Measurements from ENCODE around the gene MT3.

Gene MT3

GRCh38 chr16:56608043-56608875, 18.9 kb downstream of the MT3 start, which contains the start of gene MT2A:
Gene MT2A, plus strand, starts transcription at chr16:56608584. Its CDS starts 72 bp downstream, at chr16:56608656.
- H3K27ac ChIP-seq: peak within 1 kb of the TSS; percentile 100
- POLR2A ChIA-PET (ENCODE audit: low non-redundant PET): interaction anchor here (0.6 to 1.5 kb wide), 7 partner anchors 9 to 83 kb away, joined by 3 to 9 read pairs (median 3); partner anchors contain the start of genes MT1E and MT1X

GRCh38 chr16:56608876-56609462, 19.6 kb downstream of the MT3 start:
- ChIA-PET POLR2A (ENCODE audit: low non-redundant PET) (interaction anchor here (0.7 to 1.5 kb wide), 2 partner anchors 8 to 76 kb away, joined by 3 to 4 read pairs; no protein-coding TSS in a partner anchor), CTCF (no interaction called here)
- no peak for DNase-seq (ENCODE audit: low spot score)
- peak overlapping the region; percentile 100 for H3K27ac ChIP-seq
- no peak for TF ChIP-seq CTCF (conservative IDR thresholded peaks at IDR 0.05; ENCODE audit: low read depth)

More at GRCh38 chr16:56608043-56608875, 18.9 kb downstream of the MT3 start, which contains the start of gene MT2A:
- no peak for TF ChIP-seq CTCF (conservative IDR thresholded peaks at IDR 0.05; ENCODE audit: low read depth)
- peak; percentile 92 for DNase-seq (ENCODE audit: low spot score)
- CTCF ChIA-PET: no interaction called here

- peak overlapping the region; percentile 100 for H3K27ac ChIP-seq
- POLR2A ChIA-PET (ENCODE audit: low non-redundant PET): interaction anchor here (1.5 kb wide), 1 partner anchor 75 kb away, joined by 4 read pairs; no protein-coding TSS in a partner anchor
- peak; percentile 78 for DNase-seq (ENCODE audit: low spot score)
- CTCF ChIA-PET: interaction anchor here (0.5 to 0.7 kb wide), 2 partner anchors 14 to 93 kb away, joined by 3 read pairs; no protein-coding TSS in a partner anchor
- TF ChIP-seq CTCF (conservative IDR thresholded peaks at IDR 0.05; ENCODE audit: low read depth): no peak
Observed at GRCh38 chr16:56609463-56609921, 20.2 kb downstream of the MT3 start.

- peak overlapping the region; percentile 100 for H3K27ac ChIP-seq
- POLR2A ChIA-PET (ENCODE audit: low non-redundant PET): interaction anchor here (2.4 kb wide), 1 partner anchor 16 kb away, joined by 14 read pairs; the partner anchor contains the start of gene MT1E
- CTCF ChIA-PET: interaction anchor here (0.5 to 0.7 kb wide), 2 partner anchors 14 to 92 kb away, joined by 3 read pairs; no protein-coding TSS in a partner anchor
- no peak for TF ChIP-seq CTCF (conservative IDR thresholded peaks at IDR 0.05; ENCODE audit: low read depth)
- DNase-seq (ENCODE audit: low spot score): peak; percentile 70
Observed at GRCh38 chr16:56610017-56610608, 20.8 kb downstream of the MT3 start.

GRCh38 chr16:56610609-56611111, 21.3 kb downstream of the MT3 start:
- no peak for TF ChIP-seq CTCF (conservative IDR thresholded peaks at IDR 0.05; ENCODE audit: low read depth)
- CTCF ChIA-PET: no interaction called here
- no peak for DNase-seq (ENCODE audit: low spot score)
- POLR2A ChIA-PET (ENCODE audit: low non-redundant PET): interaction anchor here (2.4 kb wide), 1 partner anchor 15 kb away, joined by 14 read pairs; the partner anchor contains the start of gene MT1E
- H3K27ac ChIP-seq: peak overlapping the region; percentile 100

Measured in RWPE1 (cell line).